Stimulated activated CD4-positive, alpha-beta T cell treated with anti-CD3 and anti-CD28 coated beads, Interleukin-4, amount 100 ng/mL, for 24 hours (primary cell): ENCODE data around the gene MLPH.

Experiments
- DNase-seq: peaks from one replicate; pipeline ENCODE4 v3.0.0-alpha.2; 2020

MLPH gene

GRCh38 chr2:237549216-237549615 is 62.2 kb downstream of the MLPH start:
- no peak for DNase-seq

- no peak for DNase-seq
Observed at GRCh38 chr2:237549643-237550415, 62.8 kb downstream of the MLPH start.

GRCh38 chr2:237551071-237551574 is 64.1 kb downstream of the MLPH start:
- no peak for DNase-seq

GRCh38 chr2:237552908-237553307 is 65.9 kb downstream of the MLPH start:
- DNase-seq: no peak

GRCh38 chr2:237553948-237554347 is 66.9 kb downstream of the MLPH start:
- DNase-seq: no peak

- DNase-seq: no peak
Observed at GRCh38 chr2:237555560-237555959, 68.5 kb downstream of the MLPH start.

- peak; percentile 56 for DNase-seq
Observed at GRCh38 chr2:237556773-237557632, 70.0 kb downstream of the MLPH start.

GRCh38 chr2:237557633-237558015 is 70.6 kb downstream of the MLPH start:
- no peak for DNase-seq

GRCh38 chr2:237558961-237559641 is 72.0 kb downstream of the MLPH start:
- no peak for DNase-seq

GRCh38 chr2:237561221-237561620 is 74.2 kb downstream of the MLPH start:
- no peak for DNase-seq

- DNase-seq: no peak
Observed at GRCh38 chr2:237563816-237564215, 76.8 kb downstream of the MLPH start.

GRCh38 chr2:237564526-237565131 is 77.6 kb downstream of the MLPH start:
- no peak for DNase-seq

- no peak for DNase-seq
Observed at GRCh38 chr2:237565974-237566373, 78.9 kb downstream of the MLPH start.

GRCh38 chr2:237566401-237567235 is 79.6 kb downstream of the MLPH start, which contains the start of gene PRLH:
TSS of gene PRLH (plus strand) at chr2:237566574. CDS start at chr2:237566574, 0 bp downstream.
- no peak for DNase-seq

GRCh38 chr2:237567276-237568029 is 80.4 kb downstream of the MLPH start:
- DNase-seq: no peak

GRCh38 chr2:237568121-237568660 is 81.1 kb downstream of the MLPH start:
- no peak for DNase-seq

GRCh38 chr2:237569041-237569440 is 82.0 kb downstream of the MLPH start:
- DNase-seq: no peak

- no peak for DNase-seq
Observed at GRCh38 chr2:237569896-237570295, 82.8 kb downstream of the MLPH start.

- DNase-seq: no peak
Observed at GRCh38 chr2:237570776-237571335, 83.8 kb downstream of the MLPH start.

GRCh38 chr2:237571551-237571950 is 84.5 kb downstream of the MLPH start:
- DNase-seq: no peak
